H1 (cell line): ENCODE measurements around the gene GRM8. TPM values are rescaled to one million over a fixed set of nuclear protein-coding genes. Genes with fewer than 3 reads are reported as not detected.

Experiments
- CEBPB ChIP-seq: IDR thresholded peaks from 2 replicates; pipeline ENCODE4 v1.6.1; 2012; ENCODE audit warnings: low read depth, low read length
- JUN ChIP-seq: IDR thresholded peaks from 2 replicates; pipeline ENCODE4 v1.6.1; 2011; ENCODE audit warnings: low read depth, mild to moderate bottlenecking, improper control_type of control experiment, low read length
- YY1 ChIP-seq: IDR thresholded peaks from 2 replicates; pipeline ENCODE4 v1.6.1; 2011; ENCODE audit warnings: low read depth, mild to moderate bottlenecking, low read length
- polyA plus RNA-seq, 7 experiments: library from polyadenylated mRNA; depleted of rRNA in 3 of 7; stranded (reverse) in 5 of 7; unstranded in 2 of 7; fragments of >200 nt in 5 of 7; fragments of 200-250 nt in 2 of 7; gene quantifications; 1 replicate in 5 of 7; 2 replicates in 1 of 7; 4 replicates in 1 of 7; pipeline versions ENCODE4 v1.2.1 to v1.2.3, GENCODE V29; 2011 to 2013; ENCODE audit warnings: missing spikeins in 2 of 7, mixed read lengths in 2 of 7
- total RNA-seq: library from RNA; stranded (reverse); fragmentation: NEBNext Ultra II Directional; extraction: Animal tissue kit (Norgen Biotek cat#: 25700); gene quantifications from 2 replicates; pipeline ENCODE4 v1.2.1, GENCODE V29; 2021

The GRM8 gene
- total and polyA plus RNA-seq, 2 of the 8 experiments (the other 6 are each of a cell fraction or from before 2014, with no cell fraction given): 2.6 to 2.8 TPM

DNA sequence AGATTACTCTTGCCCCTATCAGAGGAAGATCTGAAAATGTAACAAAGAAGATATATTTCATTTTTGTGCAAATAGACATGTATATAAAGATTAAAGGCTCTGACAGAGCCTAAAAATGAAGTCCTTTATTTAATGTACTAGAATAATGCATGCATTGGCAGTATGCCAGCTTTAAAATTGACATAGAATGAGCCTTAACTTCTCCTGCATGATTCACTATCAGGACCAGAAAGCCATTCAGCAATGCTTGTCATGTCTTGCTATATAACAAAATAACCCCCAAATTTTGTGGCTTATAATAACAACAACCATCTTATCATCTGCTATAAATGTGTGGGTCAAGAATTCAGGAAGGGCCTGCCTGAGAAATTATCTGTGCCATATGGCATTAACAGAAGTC, 411.9 kb downstream of the GRM8 start (continued):
- TF ChIP-seq YY1 (no peak), CEBPB (no peak), JUN (no peak)
